ENCODE results near the gene YIPF5. TPM values are rescaled to one million over a fixed set of nuclear protein-coding genes. Genes with fewer than 3 reads are reported as not detected.

YIPF5 gene
- total and polyA plus RNA-seq, 2 donors (not counting 3 experiments of a cell fraction or from before 2014, with no cell fraction given), result 73.7 to 78.7 TPM

DNA sequence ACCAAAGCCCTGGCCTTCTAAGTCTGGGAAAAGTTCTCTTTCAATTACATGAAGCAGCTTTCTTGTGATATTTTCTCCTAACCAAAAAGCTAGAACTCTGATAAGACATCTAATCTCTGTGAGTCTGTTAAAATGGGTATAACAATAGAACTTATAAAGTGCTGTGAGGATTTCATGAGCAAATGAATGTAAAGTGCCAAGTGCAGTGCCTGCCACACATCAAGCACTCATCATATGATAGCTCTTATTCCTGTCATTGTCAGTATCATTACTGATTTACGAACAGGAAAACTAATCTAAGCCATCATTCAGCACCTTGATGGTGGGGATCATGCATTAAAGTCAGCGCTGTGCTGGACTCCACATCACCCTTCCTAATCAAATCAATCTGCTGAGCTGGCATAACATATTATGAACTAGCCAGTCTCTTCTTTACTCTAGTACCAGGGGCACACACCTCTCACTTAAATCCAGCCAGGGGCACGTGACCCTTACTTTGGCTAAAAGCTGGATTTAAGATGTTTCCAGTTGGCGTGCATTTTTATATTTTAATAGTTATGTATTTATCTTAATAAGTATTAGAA, 37.3 kb downstream of the YIPF5 start:
- Histone ChIP-seq H3K36me3 (ENCODE audit: control insufficient read depth in 2 of 2, extremely low read depth in 1 of 2, insufficient read depth in 2 of 2, low read length in 2 of 2) (no peaks in the 10 kb centered on the region), H4K20me1 (replicated peaks; ENCODE audit: control insufficient read depth, extremely low read depth, insufficient read depth, low read length) (no peaks in the 10 kb centered on the region), H2AFZ (ENCODE audit: low read depth, low read length) (no peak overlapping the region), H3K27ac (ENCODE audit: insufficient read depth, low read depth, low read length) (no peak overlapping the region), H3K79me2 (ENCODE audit: control insufficient read depth, insufficient read depth, low read length) (no peaks in the 10 kb centered on the region), H3K9me1 (replicated peaks; ENCODE audit: control insufficient read depth, extremely low read depth, insufficient read depth, low read length) (no peaks in the 10 kb centered on the region), H3K4me1 (ENCODE audit: control insufficient read depth, extremely low read depth, insufficient read depth, low read length) (no peaks in the 10 kb centered on the region), H3K9me3 (replicated peaks; ENCODE audit: control insufficient read depth, insufficient read depth, low read length) (no peaks in the 10 kb centered on the region), H3K27me3 (ENCODE audit: control insufficient read depth in 2 of 2, insufficient read depth in 2 of 2, low read length in 2 of 2) (no peaks in the 10 kb centered on the region), H3K4me2 (ENCODE audit: insufficient read depth, low read length) (no peak overlapping the region), H3K9ac (replicated peaks; ENCODE audit: extremely low read depth, insufficient read depth, low read length) (no peak overlapping the region), H3K4me3 (replicated peaks in 1 of 3; ENCODE audit: insufficient read depth in 1 of 3, low read depth in 1 of 3, low read length in 3 of 3) (no peak overlapping the region)
- dilution Hi-C loops (cut with MboI; ENCODE audit: extremely low pct_ligation_motif_present, low sequenced_read_pairs), result no loop called here
- BruUV-seq (replicated peaks), result no TSS peak
- intact Hi-C loops (cut with micrococcal nuclease), result no loop called here
- FAIRE-seq, result no peak
- CTCF ChIA-PET, result interaction anchor here (0.7 to 2.3 kb wide), 4 partner anchors 8 to 59 kb away, joined by 3 to 17 read pairs (median 4); no protein-coding TSS in a partner anchor
- no peak for TF ChIP-seq POLR2A (IDR thresholded peaks at IDR 0.05; ENCODE audit: low read depth, low read length)
- TF ChIP-seq, protein P1, sequence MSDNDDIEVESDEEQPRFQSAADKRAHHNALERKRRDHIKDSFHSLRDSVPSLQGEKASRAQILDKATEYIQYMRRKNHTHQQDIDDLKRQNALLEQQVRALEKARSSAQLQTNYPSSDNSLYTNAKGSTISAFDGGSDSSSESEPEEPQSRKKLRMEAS (IDR thresholded peaks at IDR 0.05; ENCODE audit: insufficient read depth, insufficient read length), result no peak
- TF ChIP-seq POLR2AphosphoS5 (IDR thresholded peaks at IDR 0.05; ENCODE audit: insufficient read depth, low read depth, low read length), result no peak
- no peak for TF ChIP-seq MYC (IDR thresholded peaks at IDR 0.05; ENCODE audit: low read depth, low read length)
- no peak for TF ChIP-seq GATA2 (IDR thresholded peaks at IDR 0.05; ENCODE audit: insufficient read depth, insufficient read length, low read depth, low read length)
- no peak for TF ChIP-seq FOS (IDR thresholded peaks at IDR 0.05; ENCODE audit: borderline replicate concordance, insufficient read depth, low read length)
- TF ChIP-seq CTCF (IDR thresholded peaks at IDR 0.05; ENCODE audit: extremely low read depth in 1 of 2, insufficient read depth in 1 of 2, low read depth in 1 of 2, low read length in 2 of 2), result no peak
- no peak for TF ChIP-seq EZH2 (IDR thresholded peaks at IDR 0.05; ENCODE audit: borderline replicate concordance, low read depth, low read length, severe bottlenecking)
- no peak for TF ChIP-seq JUN (IDR thresholded peaks at IDR 0.05; ENCODE audit: borderline replicate concordance, insufficient read depth, insufficient read length, low read depth)
- no peak for DNase-seq (ENCODE audit: low read depth, low spot score)
- POLR2A ChIA-PET, result no interaction called here
